Measurements from ENCODE around the gene UBE2R2.
"Not testable (repeated sequence)": the region's sequence is repeated elsewhere in the genome, so short reads cannot be mapped to it uniquely, and the experiment has no call there.

The UBE2R2 gene

GRCh38 chr9:33816327-33817252 lies at the start of gene UBE2R2:
Gene UBE2R2, plus strand, starts transcription at chr9:33817160. Its CDS starts 598 bp downstream, at chr9:33817758.
- peak; percentile 88 for DNase-seq (ENCODE audit: insufficient read length, low spot score)
- no peak for FAIRE-seq

GRCh38 chr9:33770156-33770880 lies 46.6 kb upstream of the UBE2R2 start:
- DNase-seq (ENCODE audit: insufficient read length, low spot score); FAIRE-seq: not testable (repeated sequence)

- not testable (repeated sequence) for DNase-seq (ENCODE audit: insufficient read length, low spot score); FAIRE-seq
Measured at GRCh38 chr9:33773135-33773534, 43.8 kb upstream of the UBE2R2 start.

- FAIRE-seq; DNase-seq (ENCODE audit: insufficient read length, low spot score): not testable (repeated sequence)
Measured at GRCh38 chr9:33774074-33774659, 42.8 kb upstream of the UBE2R2 start.

GRCh38 chr9:33776578-33776977 lies 40.4 kb upstream of the UBE2R2 start:
- FAIRE-seq (no peak), DNase-seq (ENCODE audit: insufficient read length, low spot score) (no peak)

GRCh38 chr9:33778700-33779351 lies 38.1 kb upstream of the UBE2R2 start:
- DNase-seq (ENCODE audit: insufficient read length, low spot score): peak; percentile 34
- no peak for FAIRE-seq

GRCh38 chr9:33780276-33780675 lies 36.7 kb upstream of the UBE2R2 start:
- DNase-seq (ENCODE audit: insufficient read length, low spot score): no peak
- FAIRE-seq: no peak

GRCh38 chr9:33781736-33782135 lies 35.2 kb upstream of the UBE2R2 start:
- DNase-seq (ENCODE audit: insufficient read length, low spot score) (no peak), FAIRE-seq (no peak)

- FAIRE-seq (no peak), DNase-seq (ENCODE audit: insufficient read length, low spot score) (no peak)
Measured at GRCh38 chr9:33782395-33783152, 34.4 kb upstream of the UBE2R2 start.

GRCh38 chr9:33785914-33786313 lies 31.0 kb upstream of the UBE2R2 start:
- no peak for FAIRE-seq

GRCh38 chr9:33786681-33787080 lies 30.3 kb upstream of the UBE2R2 start:
- no peak for DNase-seq (ENCODE audit: insufficient read length, low spot score)
- no peak for FAIRE-seq

More at GRCh38 chr9:33785914-33786313, 31.0 kb upstream of the UBE2R2 start:
- DNase-seq (ENCODE audit: insufficient read length, low spot score): no peak

GRCh38 chr9:33787839-33788238 lies 29.1 kb upstream of the UBE2R2 start:
- no peak for FAIRE-seq
- no peak for DNase-seq (ENCODE audit: insufficient read length, low spot score)

GRCh38 chr9:33789429-33789828 lies 27.5 kb upstream of the UBE2R2 start:
- not testable (repeated sequence) for FAIRE-seq; DNase-seq (ENCODE audit: insufficient read length, low spot score)

- FAIRE-seq (no peak), DNase-seq (ENCODE audit: insufficient read length, low spot score) (no peak)
Measured at GRCh38 chr9:33791117-33791516, 25.8 kb upstream of the UBE2R2 start.

GRCh38 chr9:33793496-33793895 lies 23.5 kb upstream of the UBE2R2 start:
- FAIRE-seq; DNase-seq (ENCODE audit: insufficient read length, low spot score): not testable (repeated sequence)

- DNase-seq (ENCODE audit: insufficient read length, low spot score) (no peak), FAIRE-seq (no peak)
Measured at GRCh38 chr9:33794560-33794959, 22.4 kb upstream of the UBE2R2 start.

- FAIRE-seq: no peak
Measured at GRCh38 chr9:33795281-33795680, 21.7 kb upstream of the UBE2R2 start, which contains the start of gene PRSS3. Gene PRSS3, plus strand, starts transcription at chr9:33795561. Its CDS starts 13 bp downstream, at chr9:33795574.

GRCh38 chr9:33795819-33796218 lies 21.1 kb upstream of the UBE2R2 start:
- DNase-seq (ENCODE audit: insufficient read length, low spot score): no peak

More at GRCh38 chr9:33795281-33795680, 21.7 kb upstream of the UBE2R2 start, which contains the start of gene PRSS3:
- no peak for DNase-seq (ENCODE audit: insufficient read length, low spot score)

GRCh38 chr9:33796679-33797078 lies 20.3 kb upstream of the UBE2R2 start:
- FAIRE-seq; DNase-seq (ENCODE audit: insufficient read length, low spot score): not testable (repeated sequence)

More at GRCh38 chr9:33795819-33796218, 21.1 kb upstream of the UBE2R2 start:
- FAIRE-seq: no peak

- FAIRE-seq (no peak), DNase-seq (ENCODE audit: insufficient read length, low spot score) (no peak)
Measured at GRCh38 chr9:33797837-33798236, 19.1 kb upstream of the UBE2R2 start.
